ENCODE results near the gene ZFP14. TPM values are rescaled to one million over a fixed set of nuclear protein-coding genes. Genes with fewer than 3 reads are reported as not detected.
"Not testable (repeated sequence)": the region's sequence is repeated elsewhere in the genome, so short reads cannot be mapped to it uniquely, and the experiment has no call there.

ZFP14 gene
- total RNA-seq, 2 experiments from 2014 or later, result 1.9 to 2.1 TPM

- peaks cover 58% of the 10 kb centered on the region for H3K9me3 Mint-ChIP-seq
- peak overlapping the region; percentile 72 for H3K4me3 Mint-ChIP-seq
- peaks cover 9% of the 10 kb centered on the region for H3K4me1 Mint-ChIP-seq (ENCODE audit: low read depth)
- TF ChIP-seq CTCF (IDR thresholded peaks at IDR 0.05), result no peak
- DNase-seq (no peak), ATAC-seq (no peak)
- H3K27ac Mint-ChIP-seq, result no peak overlapping the region
- H3K27me3 Mint-ChIP-seq, result no peaks in the 10 kb centered on the region
- CTCF ChIA-PET, result no interaction called here
- POLR2A ChIA-PET, result no interaction called here
- intact Hi-C loops (cut with micrococcal nuclease), result no loop called here
- peaks cover 63% of the 10 kb centered on the region for H3K36me3 Mint-ChIP-seq (ENCODE audit: low read depth)
These were observed 48.8 kb downstream of the ZFP14 start for GRCh38 chr19:36330216-36330615.

GRCh38 chr19:36329534-36329933 lies 49.5 kb downstream of the ZFP14 start:
- H3K27me3 Mint-ChIP-seq; H3K4me1 Mint-ChIP-seq (ENCODE audit: low read depth); DNase-seq; H3K4me3 Mint-ChIP-seq; intact Hi-C loops (cut with micrococcal nuclease); H3K27ac Mint-ChIP-seq; CTCF ChIA-PET; ATAC-seq; POLR2A ChIA-PET: not testable (repeated sequence)
- Mint-ChIP-seq H3K36me3 (ENCODE audit: low read depth) (peaks cover 69% of the 10 kb centered on the region), H3K9me3 (peaks cover 61% of the 10 kb centered on the region)

- H3K4me3 Mint-ChIP-seq; H3K27ac Mint-ChIP-seq; H3K27me3 Mint-ChIP-seq; ATAC-seq; intact Hi-C loops (cut with micrococcal nuclease); POLR2A ChIA-PET; H3K4me1 Mint-ChIP-seq (ENCODE audit: low read depth); DNase-seq; CTCF ChIA-PET: not testable (repeated sequence)
- H3K36me3 Mint-ChIP-seq (ENCODE audit: low read depth), result peaks cover 63% of the 10 kb centered on the region
- peaks cover 59% of the 10 kb centered on the region for H3K9me3 Mint-ChIP-seq
These were observed 52.4 kb downstream of the ZFP14 start for GRCh38 chr19:36326649-36327048.

GRCh38 chr19:36315164-36315563 lies 63.8 kb downstream of the ZFP14 start:
- H3K4me3 Mint-ChIP-seq; intact Hi-C loops (cut with micrococcal nuclease); H3K27ac Mint-ChIP-seq; H3K4me1 Mint-ChIP-seq (ENCODE audit: low read depth); ATAC-seq; DNase-seq; CTCF ChIA-PET; H3K36me3 Mint-ChIP-seq (ENCODE audit: low read depth); POLR2A ChIA-PET; H3K27me3 Mint-ChIP-seq: not testable (repeated sequence)
- H3K9me3 Mint-ChIP-seq, result peaks cover 13% of the 10 kb centered on the region

GRCh38 chr19:36314053-36314452 lies 64.9 kb downstream of the ZFP14 start:
- DNase-seq; intact Hi-C loops (cut with micrococcal nuclease); CTCF ChIA-PET; ATAC-seq; H3K4me3 Mint-ChIP-seq; POLR2A ChIA-PET; H3K27ac Mint-ChIP-seq; H3K4me1 Mint-ChIP-seq (ENCODE audit: low read depth); H3K27me3 Mint-ChIP-seq; H3K36me3 Mint-ChIP-seq (ENCODE audit: low read depth): not testable (repeated sequence)
- peaks cover 11% of the 10 kb centered on the region for H3K9me3 Mint-ChIP-seq

- H3K4me1 Mint-ChIP-seq (ENCODE audit: low read depth); ATAC-seq; DNase-seq; H3K27ac Mint-ChIP-seq; H3K36me3 Mint-ChIP-seq (ENCODE audit: low read depth); H3K4me3 Mint-ChIP-seq; H3K27me3 Mint-ChIP-seq; intact Hi-C loops (cut with micrococcal nuclease); CTCF ChIA-PET; H3K9me3 Mint-ChIP-seq; POLR2A ChIA-PET: not testable (repeated sequence)
These were observed 67.8 kb downstream of the ZFP14 start for GRCh38 chr19:36311098-36311760.

GRCh38 chr19:36310416-36310990 lies 68.5 kb downstream of the ZFP14 start:
- H3K27me3 Mint-ChIP-seq; POLR2A ChIA-PET; H3K36me3 Mint-ChIP-seq (ENCODE audit: low read depth); ATAC-seq; intact Hi-C loops (cut with micrococcal nuclease); H3K27ac Mint-ChIP-seq; H3K4me1 Mint-ChIP-seq (ENCODE audit: low read depth); H3K9me3 Mint-ChIP-seq; DNase-seq; CTCF ChIA-PET; H3K4me3 Mint-ChIP-seq: not testable (repeated sequence)

GRCh38 chr19:36309759-36310158 lies 69.2 kb downstream of the ZFP14 start:
- H3K4me1 Mint-ChIP-seq (ENCODE audit: low read depth); intact Hi-C loops (cut with micrococcal nuclease); H3K27me3 Mint-ChIP-seq; H3K9me3 Mint-ChIP-seq; DNase-seq; CTCF ChIA-PET; H3K27ac Mint-ChIP-seq; POLR2A ChIA-PET; ATAC-seq; H3K36me3 Mint-ChIP-seq (ENCODE audit: low read depth): not testable (repeated sequence)
- H3K4me3 Mint-ChIP-seq, result peak overlapping the region; percentile 41

GRCh38 chr19:36309309-36309708 lies 69.7 kb downstream of the ZFP14 start:
- H3K4me3 Mint-ChIP-seq, result peak overlapping the region; percentile 41
- H3K27ac Mint-ChIP-seq; ATAC-seq; DNase-seq; POLR2A ChIA-PET; H3K9me3 Mint-ChIP-seq; CTCF ChIA-PET; intact Hi-C loops (cut with micrococcal nuclease); H3K4me1 Mint-ChIP-seq (ENCODE audit: low read depth); H3K27me3 Mint-ChIP-seq; H3K36me3 Mint-ChIP-seq (ENCODE audit: low read depth): not testable (repeated sequence)

- H3K27me3 Mint-ChIP-seq; H3K4me3 Mint-ChIP-seq; intact Hi-C loops (cut with micrococcal nuclease); H3K36me3 Mint-ChIP-seq (ENCODE audit: low read depth); DNase-seq; H3K9me3 Mint-ChIP-seq; H3K27ac Mint-ChIP-seq; POLR2A ChIA-PET; H3K4me1 Mint-ChIP-seq (ENCODE audit: low read depth); ATAC-seq; CTCF ChIA-PET: not testable (repeated sequence)
These were observed 86.7 kb downstream of the ZFP14 start for GRCh38 chr19:36292317-36292716.
